PFSK-1 (cell line): ENCODE results near the gene MBTPS1.

Experiments used
- FOXP2 ChIP-seq: optimal IDR thresholded peaks from 2 replicates; pipeline ENCODE3; 2011; ENCODE audit warnings: borderline replicate concordance, control low read depth, inconsistent platforms; ENCODE audit not compliant: insufficient read depth; ENCODE audit errors: extremely low read length, extremely low read depth
- POLR2AphosphoS5 ChIP-seq: IDR thresholded peaks from 2 replicates; pipeline ENCODE4 v1.6.1; 2012; ENCODE audit warnings: low read depth, mild to moderate bottlenecking, control low read depth, low read length, moderate library complexity
- SIN3A ChIP-seq: IDR thresholded peaks from 2 replicates; pipeline ENCODE4 v1.6.1; 2012; ENCODE audit warnings: mild to moderate bottlenecking, low read length, moderate library complexity, borderline replicate concordance; ENCODE audit not compliant: insufficient read depth

DNA sequence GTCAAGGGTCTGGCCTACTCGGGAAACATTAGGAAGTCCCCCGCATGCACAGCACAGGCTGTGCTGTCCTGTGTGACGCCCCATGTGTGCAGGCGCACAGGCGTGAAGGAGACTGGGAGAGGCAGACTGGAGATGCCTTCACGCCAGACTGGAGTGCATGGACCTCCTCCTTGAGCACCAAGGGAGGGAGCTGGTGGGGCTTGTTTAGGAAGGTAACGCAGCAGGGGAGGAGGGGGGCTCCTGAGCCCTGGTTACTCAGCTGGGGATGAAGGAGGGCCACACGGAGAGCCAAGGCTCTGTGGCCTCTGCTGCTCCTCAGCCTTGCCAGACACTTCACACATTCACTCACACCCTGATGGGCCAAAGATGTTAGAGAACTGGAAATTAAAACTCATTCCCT, 20.5 kb upstream of the MBTPS1 start:
- TF ChIP-seq FOXP2 (no peak), SIN3A (no peak), POLR2AphosphoS5 (no peak)
